ENCODE measurements around the gene OR1L6.

DNA sequence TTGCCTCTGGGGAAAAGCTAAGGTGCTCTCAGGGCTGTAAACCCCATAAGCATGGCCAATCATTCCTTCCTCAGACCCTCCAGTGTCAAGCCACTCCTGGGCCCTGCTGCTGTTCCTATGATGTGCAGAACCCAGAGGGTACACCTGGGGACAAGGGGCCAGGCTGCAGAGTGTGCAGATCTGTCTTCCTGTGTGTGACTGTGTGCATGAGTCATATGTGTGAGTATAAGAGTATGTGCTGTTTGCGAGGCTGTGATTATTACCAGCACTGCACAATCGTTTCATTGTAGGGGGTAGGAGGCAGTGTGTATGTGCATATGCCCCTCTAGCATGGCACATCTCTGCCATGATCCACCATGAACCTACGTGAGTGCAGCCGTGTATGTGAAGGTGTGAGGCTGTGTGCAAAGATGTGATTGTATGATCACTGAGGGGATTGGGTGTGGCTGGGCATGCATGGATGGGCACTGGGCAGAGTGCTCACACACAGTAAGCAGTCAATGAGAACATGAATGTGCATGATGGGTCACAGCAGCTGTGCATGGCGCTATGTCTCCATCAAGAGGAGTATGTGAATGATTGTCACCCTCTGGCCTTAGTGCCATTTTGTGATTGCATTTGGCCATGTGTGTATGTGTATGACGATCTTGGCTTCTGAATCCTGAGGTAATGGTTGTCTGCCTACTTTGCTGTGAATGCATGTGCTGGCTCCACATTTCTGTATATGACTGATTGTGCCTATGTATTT lies 55.4 kb downstream of the OR1L6 start:
- TF ChIP-seq L3MBTL2 (conservative IDR thresholded peaks at IDR 0.05) (no peak), PKNOX1 (IDR thresholded peaks at IDR 0.05) (no peak), CTBP1 (IDR thresholded peaks at IDR 0.05; ENCODE audit: borderline replicate concordance) (no peak), BHLHE40 (IDR thresholded peaks at IDR 0.05; ENCODE audit: borderline replicate concordance) (no peak), SP1 (IDR thresholded peaks at IDR 0.05) (no peak), ELF4 (IDR thresholded peaks at IDR 0.05) (no peak), LEF1 (IDR thresholded peaks at IDR 0.05; ENCODE audit: borderline replicate concordance) (no peak), ZNF384 (IDR thresholded peaks at IDR 0.05) (no peak)

Measured in HEK293T (cell line).